Retinal pigment epithelial cell (primary cell): ENCODE measurements around the gene SPAG5.
"Not testable (repeated sequence)": the region's sequence is repeated elsewhere in the genome, so short reads cannot be mapped to it uniquely, and the experiment has no call there.

ENCODE experiments used
- DNase-seq: peaks from one replicate; pipeline ENCODE4 v3.0.0-alpha.2; 2010; ENCODE audit warnings: low read depth
- H3K4me3 ChIP-seq: 2 replicates; pipeline ENCODE4 v1.5.1; 2011; ENCODE audit warnings: mild to moderate bottlenecking, low read length, control low read depth, moderate library complexity
- TF ChIP-seq, protein P1 (sequence below): conservative IDR thresholded peaks from 2 replicates; pipeline ENCODE4 v1.5.1; 2011; ENCODE audit warnings: low read depth, low read length, control low read depth, inconsistent platforms

SPAG5 gene

DNA sequence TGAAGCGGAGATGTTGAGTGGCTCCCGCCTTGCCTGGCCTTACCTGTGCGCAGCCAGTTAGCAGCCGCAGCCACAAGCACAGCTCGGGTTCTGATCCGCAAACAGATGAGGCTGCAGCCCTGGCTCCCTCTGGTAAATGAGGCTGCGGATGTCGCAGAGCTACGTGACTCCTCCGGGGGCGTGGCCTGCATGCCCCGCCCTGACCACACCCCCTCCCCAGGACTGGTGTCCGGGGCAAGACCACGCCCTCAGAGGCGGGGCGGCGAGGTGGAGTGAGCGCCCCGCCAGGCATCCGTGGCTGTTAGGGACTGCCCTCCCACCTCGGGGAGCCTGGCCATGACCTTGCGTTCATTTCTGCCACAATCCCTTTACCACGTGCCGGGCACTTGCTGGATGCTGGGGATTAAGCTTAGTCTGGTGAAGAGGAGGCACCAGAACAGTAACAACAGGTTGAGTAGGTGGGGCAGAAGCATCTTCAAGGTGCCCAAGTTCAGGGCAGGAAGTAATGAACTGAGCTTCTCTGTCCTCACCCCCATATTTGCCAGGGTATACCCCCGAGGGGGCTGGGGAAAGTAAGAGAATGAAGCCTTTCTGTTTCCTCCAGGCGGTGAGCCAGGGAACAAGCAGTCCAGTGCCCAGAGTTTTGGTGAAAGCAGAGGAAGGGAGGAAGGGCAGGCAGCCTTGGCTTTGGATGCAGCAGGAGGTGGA is 21.9 kb downstream of the SPAG5 start, which contains the start of gene ALDOC:
Gene ALDOC (minus strand): TSS at position 138 of the 708 bp plus-strand sequence. CDS start 1,363 bp downstream, outside the sequence.
- TF ChIP-seq, protein P1, sequence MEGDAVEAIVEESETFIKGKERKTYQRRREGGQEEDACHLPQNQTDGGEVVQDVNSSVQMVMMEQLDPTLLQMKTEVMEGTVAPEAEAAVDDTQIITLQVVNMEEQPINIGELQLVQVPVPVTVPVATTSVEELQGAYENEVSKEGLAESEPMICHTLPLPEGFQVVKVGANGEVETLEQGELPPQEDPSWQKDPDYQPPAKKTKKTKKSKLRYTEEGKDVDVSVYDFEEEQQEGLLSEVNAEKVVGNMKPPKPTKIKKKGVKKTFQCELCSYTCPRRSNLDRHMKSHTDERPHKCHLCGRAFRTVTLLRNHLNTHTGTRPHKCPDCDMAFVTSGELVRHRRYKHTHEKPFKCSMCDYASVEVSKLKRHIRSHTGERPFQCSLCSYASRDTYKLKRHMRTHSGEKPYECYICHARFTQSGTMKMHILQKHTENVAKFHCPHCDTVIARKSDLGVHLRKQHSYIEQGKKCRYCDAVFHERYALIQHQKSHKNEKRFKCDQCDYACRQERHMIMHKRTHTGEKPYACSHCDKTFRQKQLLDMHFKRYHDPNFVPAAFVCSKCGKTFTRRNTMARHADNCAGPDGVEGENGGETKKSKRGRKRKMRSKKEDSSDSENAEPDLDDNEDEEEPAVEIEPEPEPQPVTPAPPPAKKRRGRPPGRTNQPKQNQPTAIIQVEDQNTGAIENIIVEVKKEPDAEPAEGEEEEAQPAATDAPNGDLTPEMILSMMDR = no peak

DNA sequence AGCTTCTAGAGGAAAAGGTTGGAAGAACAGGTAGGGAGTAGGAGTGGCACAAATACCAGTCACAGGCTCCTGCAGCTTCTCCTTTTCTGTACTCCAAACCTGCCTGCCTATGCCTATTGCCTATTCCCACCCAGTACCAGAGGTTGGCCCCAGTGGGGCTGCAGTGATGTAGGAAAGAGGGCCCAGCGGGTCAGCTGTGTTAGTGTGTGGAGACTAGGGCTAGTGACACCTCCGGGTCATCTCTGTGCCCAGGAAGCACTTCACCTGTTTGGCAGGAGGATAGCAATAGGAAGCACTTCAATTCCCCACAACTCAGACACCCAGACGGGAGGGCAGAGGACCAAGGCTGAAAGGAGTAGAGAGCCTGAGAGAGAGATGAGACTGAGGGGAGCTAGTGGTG is 22.8 kb downstream of the SPAG5 start:
- H3K4me3 ChIP-seq, DNase-seq: not testable (repeated sequence)

More for the DNA sequence above, 21.9 kb downstream of the SPAG5 start, which contains the start of gene ALDOC:
- DNase-seq = peak; percentile 82
- peak within 1 kb of the TSS; percentile 44 for H3K4me3 ChIP-seq

- no peak overlapping the region for H3K4me3 ChIP-seq
- TF ChIP-seq, protein P1 = no peak
- DNase-seq = no peak
Measured at GRCh38 chr17:28575126-28575795, 23.6 kb downstream of the SPAG5 start.

GRCh38 chr17:28574526-28574925 is 24.3 kb downstream of the SPAG5 start:
- no peak overlapping the region for H3K4me3 ChIP-seq
- TF ChIP-seq, protein P1 = no peak
- DNase-seq = no peak

DNA sequence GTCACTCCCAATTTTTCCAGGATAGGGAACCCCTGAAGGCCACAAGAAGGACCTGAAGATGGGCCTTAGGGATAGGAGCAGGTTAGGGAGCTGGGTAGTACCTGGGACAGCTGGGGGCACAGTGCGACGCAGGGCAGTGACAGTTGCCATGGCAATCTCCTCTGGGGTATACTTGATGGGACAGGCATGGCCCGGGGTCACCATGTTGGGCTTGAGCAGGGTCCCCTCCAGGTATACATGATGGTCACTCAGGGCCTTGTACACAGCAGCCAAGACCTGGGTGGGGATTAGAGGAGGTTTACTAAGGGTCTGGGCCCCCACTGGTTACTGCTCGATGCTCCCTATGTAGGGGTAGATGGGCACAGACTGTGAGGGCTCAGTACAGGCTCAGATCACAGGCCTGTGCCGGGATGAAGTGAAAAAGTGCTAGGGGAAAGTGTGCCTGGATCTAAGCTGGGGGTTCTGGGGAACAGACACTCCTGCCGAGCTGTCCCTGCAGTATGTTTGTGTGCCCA is 24.8 kb downstream of the SPAG5 start:
- H3K4me3 ChIP-seq = no peak overlapping the region
- no peak for DNase-seq
- TF ChIP-seq, protein P1 = no peak

GRCh38 chr17:28573521-28573920 is 25.3 kb downstream of the SPAG5 start:
- no peak overlapping the region for H3K4me3 ChIP-seq
- DNase-seq = no peak
- TF ChIP-seq, protein P1 = no peak

- DNase-seq = no peak
- H3K4me3 ChIP-seq = no peak overlapping the region
- TF ChIP-seq, protein P1 = no peak
Measured at GRCh38 chr17:28573040-28573380, 25.8 kb downstream of the SPAG5 start.
